HG02852 (cell line): ENCODE measurements around the gene EMC6.

ENCODE experiments used
- ATAC-seq: cut with Tn5 transposase; IDR thresholded peaks from one replicate; pipeline ENCODE4 v1.9.1; 2021; ENCODE audit warnings: mild to moderate bottlenecking, moderate library complexity; ENCODE audit not compliant: unreplicated experiment

EMC6 gene

GRCh38 chr17:3668279-3669084 lies at the start of gene EMC6, which contains the start of gene TAX1BP3:
TSS of gene EMC6 (plus strand) at chr17:3668812. CDS start at chr17:3669147, 335 bp downstream.
TSS of gene TAX1BP3 (minus strand) at chr17:3668578. CDS start at chr17:3668526, 52 bp downstream.
- ATAC-seq, result peak; percentile 85

GRCh38 chr17:3621146-3621720 lies 47.4 kb upstream of the EMC6 start:
- ATAC-seq, result no peak

GRCh38 chr17:3622977-3623594 lies 45.5 kb upstream of the EMC6 start:
- ATAC-seq, result no peak

- no peak for ATAC-seq
Measured at GRCh38 chr17:3626831-3627768, 41.5 kb upstream of the EMC6 start.

GRCh38 chr17:3627769-3628167 lies 40.8 kb upstream of the EMC6 start:
- no peak for ATAC-seq

- no peak for ATAC-seq
Measured at GRCh38 chr17:3630781-3631180, 37.8 kb upstream of the EMC6 start.

GRCh38 chr17:3632287-3632686 lies 36.3 kb upstream of the EMC6 start:
- ATAC-seq, result no peak

- ATAC-seq, result peak; percentile 22
Measured at GRCh38 chr17:3635474-3636153, 33.0 kb upstream of the EMC6 start.

- ATAC-seq, result peak; percentile 90
Measured at GRCh38 chr17:3636154-3636907, 32.3 kb upstream of the EMC6 start, which contains the start of the genes CTNS and SHPK. TSS of gene CTNS (plus strand) at chr17:3636760. CDS start at chr17:3640207, 3,447 bp downstream. TSS of gene SHPK (minus strand) at chr17:3636250. CDS start at chr17:3636219, 31 bp downstream.

- peak; percentile 10 for ATAC-seq
Measured at GRCh38 chr17:3636908-3637373, 31.7 kb upstream of the EMC6 start.

- ATAC-seq, result no peak
Measured at GRCh38 chr17:3639981-3640596, 28.5 kb upstream of the EMC6 start.

- no peak for ATAC-seq
Measured at GRCh38 chr17:3641014-3641413, 27.6 kb upstream of the EMC6 start.

GRCh38 chr17:3641717-3642486 lies 26.7 kb upstream of the EMC6 start:
- no peak for ATAC-seq

- ATAC-seq, result no peak
Measured at GRCh38 chr17:3643889-3644349, 24.7 kb upstream of the EMC6 start.

- no peak for ATAC-seq
Measured at GRCh38 chr17:3645310-3645709, 23.3 kb upstream of the EMC6 start.

GRCh38 chr17:3647251-3647650 lies 21.4 kb upstream of the EMC6 start:
- no peak for ATAC-seq

- ATAC-seq, result no peak
Measured at GRCh38 chr17:3647769-3648555, 20.6 kb upstream of the EMC6 start.
